Measurements from ENCODE around the gene ALPL.

Gene ALPL

DNA sequence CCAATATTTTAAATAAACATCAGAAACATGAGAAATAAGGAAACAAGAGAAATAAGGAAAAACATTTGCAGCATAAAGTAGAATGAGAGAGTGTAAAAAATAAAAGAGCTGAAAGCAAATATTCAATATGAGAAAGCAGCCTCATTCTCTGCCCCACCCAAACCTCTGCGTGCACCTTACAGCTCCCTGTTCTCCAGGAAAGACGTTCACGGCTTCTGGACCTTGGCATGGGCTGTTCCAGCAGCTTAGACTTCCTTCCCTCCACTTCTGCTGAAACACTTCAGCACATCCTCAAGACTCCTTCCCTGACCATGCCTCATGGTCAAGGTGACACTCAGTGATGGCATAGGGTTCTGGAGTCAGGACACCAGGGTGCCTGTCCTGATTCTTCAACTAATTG is 23.3 kb downstream of the ALPL start:
- DNase-seq, result no peak

DNA sequence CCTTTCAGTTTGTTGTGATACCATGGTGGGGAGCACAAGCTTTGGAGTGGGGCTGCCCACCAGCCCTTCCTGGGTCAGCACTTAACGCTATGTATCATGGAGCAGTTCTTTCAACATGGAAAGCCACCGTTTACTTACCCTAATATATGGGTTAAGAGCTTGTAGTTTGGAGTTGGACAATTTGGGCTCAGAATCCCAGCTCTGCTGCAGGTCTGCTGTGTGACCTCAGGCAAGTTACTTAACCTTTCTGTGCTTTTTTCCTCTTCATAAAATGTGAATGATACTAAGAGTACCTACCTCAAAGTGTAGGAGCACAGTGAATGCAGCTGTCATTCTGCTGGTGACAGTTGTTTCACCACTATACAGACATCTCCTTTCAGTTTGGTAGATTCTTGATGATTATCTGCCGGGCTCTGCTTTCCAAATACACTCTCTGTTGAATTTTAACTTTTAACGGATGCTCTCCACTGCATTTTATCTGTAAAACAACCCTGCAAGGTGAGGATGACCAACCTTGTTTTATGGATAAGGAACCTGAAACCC is 23.8 kb downstream of the ALPL start:
- DNase-seq, result no peak

DNA sequence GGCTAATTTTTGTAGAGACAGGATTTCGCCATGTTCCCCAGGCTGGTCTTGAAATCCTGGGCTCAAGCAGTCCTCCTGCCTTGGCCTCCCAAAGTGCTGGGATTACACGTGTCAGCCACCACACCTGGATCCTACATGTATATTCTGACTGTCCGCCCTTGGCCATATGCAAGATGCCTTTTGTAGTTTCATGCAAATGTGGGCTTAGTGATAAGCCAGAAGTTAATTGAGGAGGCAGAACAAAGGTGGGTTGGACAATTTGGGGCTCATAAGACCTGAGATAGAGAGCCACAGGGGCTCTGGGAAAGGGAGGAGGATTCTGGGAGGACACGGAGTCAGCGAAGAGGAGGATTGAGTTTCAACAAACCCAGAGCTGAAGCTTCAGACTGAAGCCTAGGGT is 24.9 kb downstream of the ALPL start:
- DNase-seq, result no peak

DNA sequence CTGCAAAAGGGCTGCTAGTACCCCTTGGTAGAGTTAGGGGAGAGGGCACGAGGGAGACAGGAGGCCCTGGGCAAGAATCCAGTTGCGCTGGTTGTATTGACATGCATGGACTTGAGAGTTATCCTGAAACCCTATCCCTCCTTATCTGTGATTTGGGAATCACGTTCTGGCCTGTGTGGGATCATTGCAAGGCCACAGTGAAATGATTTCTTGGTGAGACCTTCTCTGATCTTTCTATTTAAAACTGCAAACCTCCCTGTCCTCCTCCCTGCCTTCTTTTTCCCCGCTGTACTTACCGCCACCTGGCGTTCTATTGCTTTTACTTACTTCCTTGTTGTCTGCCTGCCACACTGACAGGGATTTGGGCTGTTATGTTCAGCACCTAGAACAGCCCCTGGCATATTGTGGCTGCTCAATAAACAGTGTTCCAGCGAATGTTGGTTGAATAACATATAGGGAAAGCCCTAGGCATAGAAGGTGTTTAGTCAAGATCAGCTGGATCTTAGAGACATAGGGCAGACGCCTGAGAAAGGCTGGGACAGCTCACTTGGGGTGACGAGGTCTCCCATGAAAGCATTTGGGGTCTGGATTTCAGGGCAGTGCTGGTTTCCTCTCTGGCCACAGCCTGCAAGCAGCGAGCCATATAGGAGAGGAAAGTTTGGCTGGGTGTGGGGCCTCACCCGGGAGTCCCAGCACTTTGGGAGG is 25.6 kb downstream of the ALPL start:
- peak; percentile 3 to 35 for DNase-seq

DNA sequence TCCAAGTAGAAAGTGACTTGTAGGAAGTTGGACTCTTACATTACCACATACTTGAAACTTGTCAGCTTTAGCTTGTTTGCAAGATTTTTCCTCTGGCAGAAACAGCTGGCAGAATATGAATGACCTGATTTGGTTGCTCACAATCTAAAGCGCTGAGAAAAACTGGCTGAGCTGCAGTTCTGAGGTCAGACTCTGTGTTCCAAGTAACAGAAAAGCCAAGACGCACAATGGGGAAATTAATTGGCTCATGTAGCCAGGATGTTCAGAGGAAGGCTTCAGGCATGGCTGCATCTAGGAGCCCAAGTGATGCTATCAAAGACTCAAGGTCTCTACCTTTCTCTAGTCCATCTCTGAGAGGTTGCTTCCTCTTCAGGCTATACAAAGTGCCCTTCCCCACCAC is 27.0 kb downstream of the ALPL start:
- DNase-seq, result no peak

DNA sequence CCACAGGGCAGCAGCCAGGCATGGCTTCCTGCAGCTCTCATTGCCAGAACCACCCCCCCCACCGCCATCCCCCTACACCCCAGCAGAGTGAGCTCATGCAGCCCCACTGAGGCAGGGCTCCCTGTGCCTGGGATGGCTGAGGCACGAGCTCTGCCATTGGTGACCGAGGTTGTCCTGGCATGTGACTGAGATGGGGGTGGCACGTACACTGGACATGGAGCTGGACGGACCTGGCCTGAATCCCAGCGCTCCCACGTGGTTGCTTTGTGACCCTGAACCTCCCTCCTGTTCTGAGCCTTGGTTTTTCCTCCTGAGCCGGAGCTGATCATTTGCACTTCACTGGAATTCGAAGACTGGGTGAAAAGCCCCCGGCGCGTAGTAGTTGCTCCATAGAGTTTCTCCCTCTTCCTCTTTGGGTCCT is 28.3 kb downstream of the ALPL start:
- no peak for DNase-seq

DNA sequence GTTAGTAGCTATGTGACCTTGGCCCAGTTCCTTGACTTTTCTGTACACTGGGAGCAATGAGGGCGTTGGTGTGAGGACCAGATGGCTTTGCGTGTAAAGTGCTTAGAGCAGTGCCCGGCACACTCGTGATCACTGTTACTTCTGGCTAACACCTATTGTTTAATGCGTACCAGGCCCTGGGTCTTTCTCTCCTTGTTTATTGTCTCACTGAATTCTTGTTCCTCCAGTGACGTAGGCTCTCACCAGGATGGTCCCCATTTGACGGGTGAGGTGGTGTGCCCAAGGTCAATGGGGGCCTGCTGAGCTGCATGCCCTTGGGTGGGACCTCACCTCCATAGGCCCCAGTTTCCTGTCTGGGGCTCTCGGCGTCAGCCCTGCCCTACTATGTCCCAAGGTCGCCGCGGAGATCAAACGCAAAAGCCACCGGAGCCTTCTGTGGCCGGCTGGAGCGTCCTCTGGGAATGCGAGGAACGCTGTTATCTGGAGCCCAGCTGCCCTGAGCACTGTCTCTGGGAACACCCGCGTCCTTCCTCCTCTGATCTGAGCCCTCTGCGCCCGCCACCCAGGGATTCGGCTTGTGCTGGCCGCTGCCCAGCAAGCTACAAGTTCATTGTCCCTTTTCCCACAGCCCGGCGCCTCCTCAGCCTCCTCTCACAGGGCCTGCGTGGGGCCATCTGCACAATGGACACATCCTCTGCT is 28.9 kb downstream of the ALPL start:
- no peak for DNase-seq

DNA sequence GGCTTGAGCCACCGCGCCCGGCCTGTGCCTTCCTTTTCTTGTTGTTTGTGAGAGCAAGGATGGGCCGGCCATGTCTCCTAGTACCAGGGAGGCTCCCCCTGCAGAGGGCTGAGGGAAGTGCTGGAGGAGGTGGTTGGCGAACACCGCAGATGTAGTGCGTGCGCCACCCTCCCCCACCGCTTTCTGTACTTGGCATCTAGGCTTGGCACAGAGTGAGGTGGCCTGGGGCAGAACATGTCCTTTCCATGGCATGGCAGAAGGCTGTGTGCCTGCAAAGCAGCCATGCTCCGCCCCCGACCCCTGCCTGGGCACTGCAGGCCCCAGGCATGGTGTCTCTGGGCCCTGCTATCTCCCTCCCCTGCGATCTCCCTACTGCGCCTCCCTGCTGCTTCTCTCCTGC is 30.7 kb downstream of the ALPL start:
- peak; percentile 29 to 63 for DNase-seq

DNA sequence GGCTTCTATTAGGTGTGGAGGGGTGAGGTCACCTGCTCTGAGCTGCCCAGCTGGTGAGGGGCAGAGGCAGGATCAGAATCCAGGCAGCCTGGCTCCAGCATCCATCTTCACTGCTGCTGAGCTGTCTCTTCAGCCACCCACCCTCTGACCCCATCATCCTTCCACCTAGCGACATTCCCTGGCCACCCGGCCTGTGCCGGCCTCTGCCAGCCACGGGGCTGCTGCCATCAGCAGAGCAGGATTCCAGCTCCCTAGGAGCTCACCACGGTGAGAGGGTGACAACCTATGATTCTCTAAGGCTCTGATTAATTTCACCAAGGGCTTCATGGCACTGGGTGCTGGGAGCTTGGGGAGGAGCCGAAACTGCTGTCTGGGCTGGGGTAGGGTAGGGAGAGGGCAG is 32.1 kb downstream of the ALPL start:
- DNase-seq, result no peak

DNA sequence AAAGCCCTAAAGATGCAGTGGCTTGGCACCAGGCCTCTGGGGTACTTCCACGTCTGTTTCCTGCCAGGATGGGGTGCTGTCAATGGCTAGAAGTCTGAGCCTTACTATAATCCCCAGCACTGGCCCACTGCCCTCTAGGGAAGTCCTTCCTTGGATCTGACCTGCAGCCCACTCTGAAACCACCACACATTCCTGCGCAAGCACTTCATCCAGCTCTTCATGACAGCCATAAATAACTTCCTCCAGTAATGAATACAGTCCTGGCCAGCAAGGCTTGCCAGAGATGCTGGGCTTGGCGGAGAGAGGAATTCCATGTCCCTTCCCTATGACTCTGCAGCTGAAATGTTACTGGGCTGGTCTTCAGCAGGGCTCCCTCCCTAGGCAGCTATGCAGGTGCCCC is 32.6 kb downstream of the ALPL start:
- DNase-seq, result no peak

DNA sequence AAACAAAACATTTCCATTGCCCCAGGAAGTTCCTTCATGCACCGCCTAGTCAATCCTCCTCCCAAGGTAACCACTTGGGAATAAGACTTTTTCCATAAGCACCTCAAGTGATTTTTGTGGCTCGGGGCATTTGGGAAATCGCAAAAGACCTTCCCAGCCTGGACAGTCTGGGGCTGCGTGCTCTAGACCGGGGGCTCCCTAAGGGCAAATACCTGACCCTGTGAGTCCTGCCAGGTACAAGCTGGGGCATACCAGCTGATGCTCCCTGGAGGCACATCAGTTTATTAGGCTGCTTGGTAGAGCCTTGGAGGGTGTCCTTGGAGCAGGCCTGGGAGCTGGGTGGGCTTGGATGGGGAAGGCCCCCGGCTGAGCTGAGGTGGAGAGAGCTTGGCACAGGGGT is 34.4 kb downstream of the ALPL start:
- no peak for DNase-seq

DNA sequence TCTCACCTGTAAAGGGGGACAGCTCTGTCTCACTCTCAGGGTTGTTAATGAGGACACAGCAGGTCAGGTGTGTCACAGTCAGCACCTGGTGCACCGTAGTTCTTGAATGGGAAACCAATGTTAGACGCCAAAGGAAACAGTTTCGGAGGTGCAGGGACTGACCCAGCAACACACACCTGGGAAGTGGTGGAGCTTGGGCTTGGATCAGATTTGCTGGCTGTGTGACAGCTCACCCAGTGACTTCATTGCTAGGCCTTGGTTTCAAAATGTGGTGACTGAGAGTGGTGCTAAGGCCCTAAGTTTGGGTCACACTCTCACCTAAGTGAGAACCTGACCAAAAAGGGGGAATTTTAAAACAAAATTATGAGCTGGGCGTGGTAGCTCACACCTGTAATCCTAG is 34.9 kb downstream of the ALPL start:
- no peak for DNase-seq

DNA sequence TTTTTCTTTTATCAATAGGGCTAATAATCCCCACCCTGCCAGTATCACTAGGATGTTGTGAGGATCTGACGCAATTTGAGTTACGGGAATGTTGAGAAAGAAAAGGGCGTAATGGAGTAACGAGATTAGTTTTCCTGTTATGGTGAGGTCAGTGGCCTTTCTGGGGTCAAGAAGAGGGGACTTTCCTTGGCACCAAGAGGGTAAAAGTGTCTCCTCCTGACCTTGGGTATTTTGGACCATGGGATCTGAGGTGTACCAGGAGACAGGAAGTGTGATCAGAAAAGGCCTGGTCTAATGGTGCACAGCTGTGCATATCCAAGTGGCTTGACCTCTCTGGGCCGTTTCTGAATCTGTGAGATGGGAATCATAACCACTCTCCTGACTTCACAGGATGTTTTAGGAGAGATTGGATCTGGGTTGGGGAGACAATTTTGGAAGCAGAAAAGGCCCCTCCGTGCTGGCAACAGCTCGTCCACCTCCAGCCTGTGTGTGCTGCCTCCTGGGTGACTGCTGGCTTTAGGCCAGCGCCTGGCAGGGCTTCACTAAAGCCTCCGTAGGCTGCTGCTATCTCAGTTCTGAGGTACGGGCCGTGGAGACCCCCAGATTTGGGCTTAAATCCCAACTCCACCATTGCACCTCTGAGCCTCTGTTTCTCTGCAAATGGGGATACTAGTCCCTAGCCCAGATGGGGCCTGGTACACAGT is 37.1 kb downstream of the ALPL start:
- DNase-seq, result no peak

DNA sequence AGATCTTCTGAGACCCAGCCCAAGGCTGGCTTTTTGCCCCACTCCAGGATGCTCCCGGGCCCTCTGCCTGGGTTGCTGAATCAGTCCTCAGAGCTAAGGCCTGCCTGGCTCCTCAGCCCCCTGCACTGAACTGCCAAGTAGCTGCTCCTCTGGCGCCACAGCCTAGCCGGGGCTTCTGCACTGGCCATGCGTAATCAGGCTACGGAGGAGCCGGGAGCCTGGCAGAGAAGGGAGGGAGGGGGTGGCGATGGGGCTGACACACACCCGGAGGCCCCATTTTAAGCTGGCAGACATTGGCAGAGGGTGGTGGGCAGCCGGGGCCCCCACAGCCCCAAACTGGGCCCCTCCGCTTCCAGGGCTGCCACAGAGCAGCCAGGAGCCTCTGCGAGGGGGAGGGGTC is 38.7 kb downstream of the ALPL start:
- no peak for DNase-seq

DNA sequence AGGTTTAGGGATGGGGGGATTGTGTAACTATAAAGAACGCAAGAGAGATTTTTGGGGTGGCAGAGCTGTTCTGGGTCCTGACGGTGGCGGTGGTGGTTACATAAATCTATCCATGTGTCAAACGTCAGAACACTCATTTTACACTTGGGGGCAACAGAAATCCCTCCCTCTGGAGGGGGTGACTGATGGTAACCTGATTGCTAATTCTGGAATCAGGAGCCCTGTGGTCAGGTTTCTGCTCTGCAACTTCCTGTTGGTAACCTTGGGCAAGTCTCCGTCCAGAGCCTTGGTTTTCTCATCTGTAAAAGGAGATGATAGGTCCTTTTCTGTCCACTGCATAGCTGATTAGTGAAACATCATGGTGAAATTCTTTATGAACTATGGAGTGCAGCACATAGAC is 40.9 kb downstream of the ALPL start:
- no peak for DNase-seq

DNA sequence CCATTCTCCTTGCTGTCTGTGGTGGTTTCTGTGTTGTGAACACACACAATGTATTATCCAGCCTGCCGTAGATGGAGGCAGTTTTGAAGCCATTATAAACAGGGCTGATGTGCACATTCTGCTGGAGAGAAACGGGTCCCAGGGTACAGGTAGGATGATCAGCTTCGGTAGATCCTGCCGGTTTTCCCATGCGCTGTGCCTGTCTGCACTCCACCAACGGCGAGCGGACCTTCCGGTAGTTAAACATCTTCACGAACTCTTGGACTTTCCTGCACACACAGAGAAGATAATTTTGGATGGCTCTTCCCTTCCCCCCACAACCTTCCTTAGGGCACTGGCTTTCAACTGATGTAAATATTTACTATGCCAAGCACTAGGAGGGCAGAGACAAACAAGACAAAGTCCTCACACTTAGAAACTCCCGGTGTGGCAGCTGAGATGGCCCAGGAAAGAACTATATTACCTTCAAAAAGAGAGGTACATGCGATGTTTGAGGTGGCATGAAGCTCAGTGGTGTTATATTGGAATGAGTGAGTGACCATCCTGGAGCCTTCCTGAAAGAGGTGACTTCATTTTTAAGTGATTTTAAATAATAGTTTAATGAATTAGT is 41.7 kb downstream of the ALPL start:
- DNase-seq, result no peak

DNA sequence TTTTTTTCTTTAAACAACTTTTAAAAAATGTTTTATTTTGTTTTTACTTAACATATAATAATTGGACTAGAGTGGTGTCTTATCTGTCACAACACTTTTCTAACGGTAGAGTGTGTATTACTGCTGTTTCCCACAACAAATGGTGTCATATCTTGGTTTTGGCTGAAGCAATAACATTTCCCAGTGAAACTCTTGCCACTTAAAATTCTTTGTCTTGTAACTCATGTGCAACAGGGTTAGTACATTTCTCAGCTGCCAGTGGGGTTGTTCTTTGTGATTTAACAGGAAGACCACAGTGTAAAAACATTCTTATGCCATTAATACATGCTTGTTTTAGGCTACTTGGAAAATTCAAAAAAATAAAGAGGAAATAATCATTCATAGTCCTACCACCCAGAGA is 43.5 kb downstream of the ALPL start:
- DNase-seq, result no peak

DNA sequence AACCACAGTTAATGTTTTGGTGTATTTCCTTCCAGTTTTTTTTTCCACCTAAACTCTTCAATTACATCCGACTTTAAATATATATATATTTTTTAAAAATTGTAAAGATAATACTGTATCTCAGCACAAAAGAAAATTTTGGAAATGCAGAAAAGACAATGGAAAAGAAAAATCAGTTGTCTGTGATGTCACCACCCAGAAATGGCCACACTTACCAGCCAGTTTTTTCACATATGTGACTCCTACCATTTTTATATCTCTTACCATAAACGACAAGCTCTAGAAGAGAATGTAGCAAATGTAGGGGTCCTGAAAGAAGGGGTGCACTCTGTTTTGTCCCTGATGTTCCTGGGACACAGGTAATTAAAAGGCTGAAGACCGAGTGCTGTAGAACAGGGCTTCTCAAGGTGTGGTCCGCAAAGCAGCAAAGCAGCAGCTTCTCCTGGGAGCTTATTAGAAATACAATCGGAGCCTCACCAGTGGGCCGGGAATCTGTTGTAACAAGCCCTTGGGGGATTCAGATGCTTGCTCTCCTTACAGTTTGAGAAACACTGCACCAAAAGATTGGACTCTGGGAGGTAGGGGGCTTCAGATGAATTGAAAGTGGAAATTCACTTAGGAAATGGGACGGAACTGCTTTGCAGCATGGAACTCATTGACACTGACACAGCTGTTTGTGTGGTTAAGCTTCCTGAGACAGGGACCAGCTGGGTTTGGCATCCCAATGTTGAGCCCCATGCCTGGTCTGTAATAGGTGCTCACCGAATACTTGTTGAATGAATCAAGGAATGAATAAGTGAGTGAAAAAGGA is 44.1 kb downstream of the ALPL start:
- no peak for DNase-seq

DNA sequence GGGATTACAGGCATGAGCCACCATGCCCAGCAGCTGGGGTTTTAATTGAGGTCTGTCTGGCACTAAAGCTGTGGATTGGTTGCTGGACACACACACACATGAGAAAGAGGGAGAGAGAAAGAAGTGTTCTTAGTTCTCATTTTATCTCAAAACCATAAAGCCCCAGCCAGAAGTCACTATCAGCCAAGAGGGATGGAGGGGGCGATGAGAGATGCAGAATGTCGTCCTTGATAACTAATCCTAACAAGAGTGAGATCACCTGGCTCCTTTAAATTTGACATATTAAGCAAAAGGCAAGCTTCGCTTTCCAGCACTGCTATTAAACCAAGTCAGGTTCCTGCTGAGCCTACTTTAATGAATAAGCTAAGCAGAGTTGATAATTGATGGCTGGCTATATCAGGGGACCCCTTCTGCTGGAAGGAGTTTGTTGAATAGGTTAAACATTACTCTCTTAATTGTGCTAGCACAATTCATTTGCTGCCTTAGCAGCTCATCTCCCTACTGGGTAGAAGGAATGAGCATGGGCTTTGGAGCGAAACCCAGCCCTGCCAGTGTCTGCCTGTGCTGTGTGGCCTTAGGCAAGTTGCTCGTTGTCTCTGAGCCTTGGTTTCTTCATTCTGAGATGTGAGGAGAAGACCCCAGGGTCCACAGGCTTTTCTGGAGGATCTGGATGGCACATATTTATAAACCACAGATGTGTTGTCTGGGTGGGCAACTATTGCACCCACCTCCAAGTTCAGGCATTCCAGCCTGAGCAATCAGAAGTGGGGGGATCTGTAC is 50.8 kb downstream of the ALPL start:
- DNase-seq, result no peak

DNA sequence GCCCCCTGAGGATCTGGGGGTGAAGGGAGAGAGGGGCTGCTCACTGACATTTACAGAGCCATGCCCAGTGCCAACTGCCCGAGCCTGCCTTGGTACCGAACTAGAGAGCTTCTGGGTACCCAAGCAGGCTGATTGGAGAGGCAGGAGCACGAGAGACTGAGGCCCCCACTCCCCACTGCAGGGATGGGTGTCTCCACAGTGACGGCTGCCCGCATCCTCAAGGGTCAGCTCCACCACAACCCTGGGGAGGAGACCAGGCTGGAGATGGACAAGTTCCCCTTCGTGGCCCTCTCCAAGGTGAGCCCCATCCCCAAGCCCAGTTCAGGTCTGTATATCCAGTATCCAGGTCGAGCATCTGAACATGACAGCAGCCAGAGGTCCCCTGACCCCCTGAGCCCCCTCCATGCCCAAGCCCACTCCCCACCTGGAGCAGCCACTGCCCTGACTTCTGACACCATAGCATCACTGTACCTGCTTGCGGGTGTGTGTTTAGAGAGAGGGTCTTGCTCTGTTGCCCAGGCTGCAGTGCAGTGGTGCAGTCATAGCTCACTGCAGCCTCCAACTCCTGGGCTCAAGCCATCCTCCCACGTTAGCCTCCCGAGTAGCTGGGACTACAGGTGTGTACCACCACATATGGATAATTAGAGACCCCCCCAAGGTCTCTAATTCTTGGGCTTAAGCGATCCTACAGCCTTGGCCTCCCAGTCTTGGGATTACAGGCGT is 51.9 kb downstream of the ALPL start:
- DNase-seq, result no peak

DNA sequence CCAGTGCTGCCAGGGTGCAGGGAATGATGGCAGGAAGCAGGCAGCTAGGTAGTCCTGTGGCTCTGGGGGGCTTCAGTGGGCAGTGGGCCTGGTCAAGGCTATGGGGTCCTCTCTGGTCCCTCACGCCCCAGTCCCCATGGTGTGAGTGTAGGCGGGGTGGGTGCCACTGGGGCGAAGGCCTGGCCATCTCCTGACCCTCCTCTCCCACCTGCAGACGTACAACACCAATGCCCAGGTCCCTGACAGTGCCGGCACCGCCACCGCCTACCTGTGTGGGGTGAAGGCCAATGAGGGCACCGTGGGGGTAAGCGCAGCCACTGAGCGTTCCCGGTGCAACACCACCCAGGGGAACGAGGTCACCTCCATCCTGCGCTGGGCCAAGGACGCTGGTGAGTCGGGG is 53.7 kb downstream of the ALPL start:
- no peak for DNase-seq
